ENCODE measurements around the gene TMA7B. TPM values are rescaled to one million over a fixed set of nuclear protein-coding genes. Genes with fewer than 3 reads are reported as not detected.

The TMA7B gene
- polyA plus RNA-seq, 1 of the 3 experiments (the other 2 are of a cell fraction), result not detected

GRCh38 chr22:39946126-39946502, 14.1 kb upstream of the TMA7B start:
- CTCF ChIA-PET, result interaction anchor here (1.2 kb wide), 1 partner anchor 14 kb away, joined by 3 read pairs; no protein-coding TSS in a partner anchor
- Histone ChIP-seq H3F3A (replicated peaks; ENCODE audit: insufficient read depth) (no peaks in the 10 kb centered on the region), H2AFZ (ENCODE audit: low read depth) (no peak overlapping the region), H4K20me1 (ENCODE audit: insufficient read depth) (no peaks in the 10 kb centered on the region), H3K4me2 (no peak overlapping the region), H3K9me2 (no peaks in the 10 kb centered on the region), H3K27me3 (ENCODE audit: insufficient read depth) (no peaks in the 10 kb centered on the region), H3K4me3 (ENCODE audit: low read depth in 2 of 2, low read length in 1 of 2) (no peak overlapping the region), H3K79me2 (ENCODE audit: insufficient read depth) (no peaks in the 10 kb centered on the region), H3K27ac (ENCODE audit: low read depth in 2 of 2, low read length in 1 of 2) (no peak overlapping the region), H3K36me3 (replicated peaks in 1 of 2; ENCODE audit: control insufficient read depth in 1 of 2, insufficient read depth in 2 of 2, low read length in 1 of 2) (no peaks in the 10 kb centered on the region), H3K9ac (no peak overlapping the region), H3K9me3 (no peaks in the 10 kb centered on the region), H3K4me1 (ENCODE audit: control insufficient read depth in 1 of 2, insufficient read depth in 2 of 2, low read depth in 1 of 2, low read length in 1 of 2) (peaks cover 0 to 6% of the 10 kb centered on the region in 2 experiments; a peak in 1 of 4 replicates)
- no peak for TF ChIP-seq SIN3A (IDR thresholded peaks at IDR 0.05; ENCODE audit: borderline replicate concordance, low read depth, low read length)
- no peak for TF ChIP-seq RXRA (IDR thresholded peaks at IDR 0.05; ENCODE audit: borderline replicate concordance, low read depth)
- TF ChIP-seq TCF12 (IDR thresholded peaks at IDR 0.05), result no peak
- no peak for TF ChIP-seq TAF1 (IDR thresholded peaks at IDR 0.05; ENCODE audit: borderline replicate concordance, low read depth, low read length)
- TF ChIP-seq ELF1 (IDR thresholded peaks at IDR 0.05), result no peak
- TF ChIP-seq USF1 (IDR thresholded peaks at IDR 0.05; ENCODE audit: borderline replicate concordance, low read depth), result no peak
- no peak for TF ChIP-seq RFX5 (IDR thresholded peaks at IDR 0.05; ENCODE audit: low read length)
- TF ChIP-seq YY1 (IDR thresholded peaks at IDR 0.05; ENCODE audit: low read depth), result no peak
- TF ChIP-seq MXI1 (IDR thresholded peaks at IDR 0.05; ENCODE audit: low read depth, low read length), result no peak
- no peak for TF ChIP-seq ZBTB33 (IDR thresholded peaks at IDR 0.05; ENCODE audit: borderline replicate concordance, low read depth)
- TF ChIP-seq PBX3 (IDR thresholded peaks at IDR 0.05), result no peak
- no peak for TF ChIP-seq REST (IDR thresholded peaks at IDR 0.05; ENCODE audit: low read depth, low read length)
- no peak for TF ChIP-seq NFIC (IDR thresholded peaks at IDR 0.05; ENCODE audit: borderline replicate concordance)
- TF ChIP-seq RAD21 (IDR thresholded peaks at IDR 0.05; ENCODE audit: low read length), result no peak
- no peak for TF ChIP-seq GABPA (IDR thresholded peaks at IDR 0.05; ENCODE audit: low read depth)
- TF ChIP-seq USF2 (IDR thresholded peaks at IDR 0.05; ENCODE audit: borderline replicate concordance, low read depth, low read length), result no peak
- POLR2A ChIA-PET, result no interaction called here
- 88% methylated on average over 4 of the region's 4 CpGs for WGBS (ENCODE audit: low lambda C conversion rate)
- no peak for DNase-seq
